HG02852 (cell line): ENCODE measurements around the gene RIMBP2.
"Not testable (repeated sequence)": the region's sequence is repeated elsewhere in the genome, so short reads cannot be mapped to it uniquely, and the experiment has no call there.

Source experiments
- ATAC-seq: cut with Tn5 transposase; IDR thresholded peaks from one replicate; pipeline ENCODE4 v1.9.1; 2021; ENCODE audit warnings: mild to moderate bottlenecking, moderate library complexity; ENCODE audit not compliant: unreplicated experiment

The RIMBP2 gene

DNA sequence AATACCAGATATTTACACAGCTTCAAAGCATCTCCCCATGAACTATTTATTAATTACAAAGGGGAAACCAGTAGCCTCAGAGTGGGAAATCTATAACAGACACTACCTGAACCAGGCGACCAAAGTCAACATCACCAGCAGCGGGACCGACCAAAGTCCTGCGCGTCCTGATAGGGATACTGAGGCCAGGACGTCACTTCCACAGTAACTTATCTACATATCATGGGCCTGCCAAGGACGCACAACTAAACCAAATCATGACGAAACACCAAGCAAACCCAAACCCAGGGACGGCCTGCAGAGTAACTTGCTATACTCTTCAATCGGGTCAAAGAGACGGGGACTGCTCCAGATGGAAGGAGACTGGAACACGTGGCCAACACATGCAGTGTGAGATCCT lies 26.0 kb upstream of the RIMBP2 start:
- no peak for ATAC-seq

DNA sequence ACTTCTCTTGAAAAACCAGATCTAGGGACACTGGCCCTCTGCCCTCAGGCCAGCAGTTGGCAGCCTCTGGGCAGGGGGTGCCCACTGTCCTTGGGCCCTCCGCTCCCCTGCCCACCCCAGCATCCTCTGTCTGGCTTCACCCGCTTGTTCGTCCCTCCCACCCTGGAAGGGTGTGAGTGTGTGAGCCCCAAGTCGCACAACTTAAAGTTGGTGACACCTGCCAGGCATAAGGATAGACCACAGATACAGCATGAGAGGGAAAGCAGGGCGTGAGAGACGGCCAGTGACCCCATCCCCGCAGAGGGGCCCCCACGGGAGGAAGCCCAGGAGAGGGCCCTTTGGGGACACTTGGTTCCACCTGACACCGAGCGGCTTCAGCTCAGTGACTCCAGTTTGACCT lies 23.5 kb upstream of the RIMBP2 start:
- no peak for ATAC-seq

DNA sequence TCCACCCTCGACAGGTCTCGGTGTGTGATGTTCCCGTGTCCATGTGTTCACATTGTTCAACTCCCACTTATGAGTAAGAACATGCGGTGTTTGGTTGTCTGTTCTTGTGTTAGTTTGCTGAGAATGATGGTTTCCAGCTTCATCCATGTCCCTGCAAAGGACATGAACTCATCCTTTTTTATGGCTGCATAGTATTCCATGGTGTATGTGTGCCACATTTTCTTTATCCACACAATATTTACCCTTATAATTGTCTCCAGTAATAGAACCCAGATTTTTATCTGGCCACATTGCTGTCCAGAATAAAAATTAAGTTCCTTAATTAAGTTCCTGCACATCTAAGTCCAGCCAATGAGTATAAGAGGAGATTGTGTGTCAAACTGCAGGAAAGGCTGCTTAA lies 22.3 kb upstream of the RIMBP2 start:
- not testable (repeated sequence) for ATAC-seq

DNA sequence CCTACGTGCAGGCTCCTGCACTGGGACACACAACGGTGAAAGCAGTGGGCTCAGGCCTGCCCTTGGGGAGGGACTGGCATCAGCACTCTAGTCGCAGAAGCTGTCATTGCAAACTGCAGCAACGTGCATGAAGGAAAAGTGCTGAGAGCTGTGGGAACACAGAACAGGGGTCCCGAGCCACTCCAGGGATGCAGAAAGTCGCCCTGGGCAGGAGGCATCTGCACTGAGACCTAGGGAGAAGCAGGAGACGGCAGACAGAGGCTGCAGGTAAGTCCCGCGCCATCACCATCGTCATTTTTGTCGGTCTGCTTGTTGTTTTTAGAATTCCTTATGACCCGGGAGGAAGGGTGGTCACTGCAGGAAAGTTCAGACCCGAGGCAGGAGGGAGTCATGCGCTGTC lies 21.6 kb upstream of the RIMBP2 start:
- no peak for ATAC-seq

DNA sequence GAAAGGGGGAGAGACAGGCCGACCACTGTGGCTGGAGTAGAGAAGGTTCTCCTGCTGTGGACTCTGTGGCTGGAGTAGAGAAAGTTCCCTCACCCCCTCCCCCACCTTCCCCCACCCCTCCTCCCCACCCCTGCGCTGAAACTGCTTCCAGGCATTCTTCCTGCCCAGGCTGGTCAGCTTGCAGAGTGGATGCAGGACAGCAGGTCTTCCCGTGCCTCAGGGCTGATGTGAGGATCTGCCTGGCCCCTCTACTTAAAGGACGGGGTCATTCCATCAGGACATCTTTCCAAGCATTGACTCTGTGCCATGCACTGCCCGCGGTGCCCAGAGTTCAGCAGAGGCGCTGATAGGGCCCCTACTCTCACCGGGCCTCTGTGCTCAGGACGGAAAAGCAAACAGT lies 13.2 kb upstream of the RIMBP2 start:
- ATAC-seq, result no peak

DNA sequence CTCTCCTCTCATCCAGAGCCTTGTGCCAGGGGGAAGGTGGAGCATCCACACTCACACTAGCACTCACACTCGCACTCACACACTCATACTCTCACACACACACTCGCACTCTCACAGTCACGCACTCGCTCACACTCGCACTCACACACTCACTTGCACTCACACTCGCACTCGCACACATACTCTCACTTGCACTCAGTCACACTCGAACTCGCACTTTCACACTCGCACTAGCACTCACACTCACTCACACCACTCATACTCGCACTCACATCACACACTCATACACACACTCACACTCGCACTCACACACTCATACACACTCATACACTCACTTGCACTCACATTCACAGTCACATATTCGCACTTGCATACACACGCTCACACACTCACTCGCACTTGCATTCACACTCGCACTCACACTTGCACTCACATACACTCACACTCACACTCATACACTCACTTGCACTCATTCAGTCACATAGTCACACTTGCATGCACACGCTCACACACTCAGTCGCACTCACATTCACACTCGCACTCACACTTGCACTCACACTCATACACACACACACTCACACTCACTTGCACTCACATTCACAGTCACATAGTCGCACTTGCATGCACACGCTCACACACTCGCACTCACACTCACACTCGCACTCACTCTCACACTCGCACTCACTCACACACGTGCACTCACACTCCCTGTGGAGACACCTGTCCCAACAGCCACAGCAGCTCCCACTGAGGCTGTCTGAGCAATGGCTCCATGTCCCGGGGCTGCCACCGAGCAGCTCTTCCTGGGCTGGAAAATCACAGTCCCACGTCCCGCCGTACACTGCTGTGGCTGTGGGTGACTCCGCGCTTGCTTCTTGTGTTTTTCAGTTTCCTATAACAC lies 12.3 kb upstream of the RIMBP2 start:
- ATAC-seq, result no peak

DNA sequence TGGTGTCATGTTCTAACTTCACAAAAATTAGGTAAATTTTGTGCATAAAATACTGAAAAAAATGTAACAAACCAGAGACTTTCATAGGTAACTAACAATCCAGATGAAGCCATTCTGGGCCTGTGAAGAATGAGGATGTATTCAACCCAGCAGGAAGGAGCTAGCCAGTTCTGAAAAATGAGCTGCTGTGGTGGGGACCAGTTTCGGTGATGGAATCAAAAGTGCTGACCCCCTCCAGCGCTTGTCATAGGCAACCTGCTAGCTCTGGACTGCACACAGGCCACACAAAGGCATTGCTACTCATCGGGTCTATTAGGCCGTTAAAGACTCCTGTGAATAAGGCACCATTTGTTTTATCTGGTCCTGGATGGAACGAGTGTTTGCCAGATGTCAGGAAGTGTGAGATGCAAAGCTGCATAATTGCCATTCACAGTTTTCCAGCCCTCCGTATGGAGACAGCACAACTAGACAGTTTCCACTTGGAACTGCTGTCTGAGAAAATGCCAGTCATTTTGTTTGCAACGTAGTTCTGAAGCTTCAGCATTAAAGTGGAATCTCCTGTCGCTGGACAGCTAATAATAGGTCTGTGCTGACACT lies 3.3 kb upstream of the RIMBP2 start:
- no peak for ATAC-seq

DNA sequence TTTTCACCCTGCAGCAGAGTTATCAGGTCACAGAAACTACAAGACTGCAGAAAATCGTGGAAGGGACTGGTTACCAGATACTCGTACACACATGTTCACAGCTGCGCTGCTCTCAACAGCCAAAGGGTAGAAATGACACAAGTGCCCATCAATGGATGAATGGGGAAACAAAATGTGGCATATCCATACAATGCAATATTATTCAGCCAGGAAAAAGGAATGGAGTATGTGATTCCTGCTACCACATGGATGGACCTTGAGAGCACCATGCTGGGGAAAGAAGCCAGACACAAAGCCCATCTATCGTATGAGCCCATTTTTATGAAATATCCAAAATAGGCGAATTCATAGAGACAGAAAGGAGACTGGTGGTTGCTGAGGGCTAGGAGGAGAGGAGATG lies 1.7 kb upstream of the RIMBP2 start:
- ATAC-seq, result no peak

DNA sequence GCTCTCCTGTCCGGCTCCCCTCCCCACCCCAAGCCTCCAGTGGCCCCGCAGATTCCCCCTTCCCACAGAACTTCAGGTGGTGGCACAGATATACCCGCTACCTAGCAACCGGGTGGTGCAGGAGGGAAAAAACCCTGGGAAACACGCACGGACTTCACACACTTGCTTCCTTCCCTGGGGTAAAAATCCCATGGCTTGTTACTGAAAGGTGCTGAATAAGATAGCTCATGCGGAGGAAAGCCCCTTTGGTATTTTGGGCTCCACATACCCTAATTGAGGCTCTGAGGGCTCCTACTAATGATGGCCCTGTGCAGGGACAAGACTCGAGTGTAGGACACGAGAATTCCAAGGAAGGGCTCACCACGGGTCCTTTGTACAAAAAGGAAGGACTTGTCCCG lies 869 bp upstream of the RIMBP2 start:
- no peak for ATAC-seq

DNA sequence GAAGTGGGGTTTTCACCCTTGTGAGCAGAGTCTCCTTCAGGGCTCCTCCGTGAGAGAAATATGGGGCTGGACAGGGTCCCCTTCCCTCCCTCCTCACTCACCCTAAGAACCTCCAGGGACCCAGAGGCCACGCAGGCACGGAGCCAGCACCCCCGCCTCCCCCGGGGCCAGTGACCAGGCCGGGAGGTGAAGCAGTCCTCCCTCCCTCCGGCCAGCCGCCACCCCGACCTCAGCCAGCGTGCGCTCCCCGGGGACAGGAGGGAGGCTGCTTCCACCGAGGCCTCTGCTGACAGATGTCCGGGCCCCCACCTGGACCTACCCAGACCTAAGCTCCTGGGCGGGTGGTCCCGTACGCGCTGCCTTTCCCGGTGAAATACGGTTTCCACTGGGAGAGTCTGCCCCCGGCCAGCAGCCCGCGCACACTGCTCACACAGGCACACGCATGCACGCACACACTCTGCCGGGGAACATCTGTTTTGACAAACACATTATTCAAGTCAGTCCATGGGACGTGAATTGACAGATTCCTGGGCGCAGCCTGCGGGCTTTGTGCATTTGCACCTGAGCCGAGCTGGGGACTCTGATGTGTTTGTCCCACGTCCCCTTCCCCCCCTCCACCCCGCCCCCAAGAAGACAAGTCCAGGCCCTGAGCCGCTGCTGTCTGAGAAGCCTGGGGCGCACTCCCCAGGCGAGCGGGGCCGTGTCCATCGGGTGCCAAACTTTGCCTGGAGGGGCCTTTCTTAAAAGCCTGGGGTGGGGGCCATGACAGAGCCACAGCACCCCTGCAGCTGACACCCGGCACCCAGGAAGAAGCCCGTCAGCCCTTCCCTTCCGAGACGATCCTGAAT lies 725 bp downstream of the RIMBP2 start:
- no peak for ATAC-seq

DNA sequence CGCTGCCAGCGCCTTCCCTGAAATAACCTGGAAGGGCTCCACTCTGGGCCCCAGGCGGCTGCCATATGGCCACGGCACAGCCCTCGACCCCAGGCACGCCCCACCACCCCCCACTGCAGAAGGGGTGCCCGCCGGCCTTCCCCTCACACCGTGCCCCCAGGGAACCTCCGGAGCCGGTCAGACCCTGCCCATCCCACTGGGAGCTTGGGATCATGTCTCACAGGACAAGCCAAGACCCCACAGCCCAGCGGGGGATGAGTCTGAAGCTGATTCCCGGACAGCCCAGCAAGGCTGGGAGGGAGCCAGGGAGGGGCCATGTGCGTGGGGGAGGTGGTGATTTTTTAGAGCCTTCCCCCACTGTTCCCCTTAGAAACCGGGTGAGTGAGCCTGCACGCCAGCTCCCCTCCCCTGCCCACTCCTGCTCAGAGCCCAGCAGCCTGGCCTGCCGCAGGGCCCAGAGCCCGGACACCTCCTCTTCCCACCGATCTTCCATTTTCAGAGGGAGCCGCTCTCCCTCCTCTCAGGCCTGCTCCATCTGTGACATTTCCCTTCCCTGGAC lies 1.4 kb downstream of the RIMBP2 start:
- ATAC-seq, result no peak

DNA sequence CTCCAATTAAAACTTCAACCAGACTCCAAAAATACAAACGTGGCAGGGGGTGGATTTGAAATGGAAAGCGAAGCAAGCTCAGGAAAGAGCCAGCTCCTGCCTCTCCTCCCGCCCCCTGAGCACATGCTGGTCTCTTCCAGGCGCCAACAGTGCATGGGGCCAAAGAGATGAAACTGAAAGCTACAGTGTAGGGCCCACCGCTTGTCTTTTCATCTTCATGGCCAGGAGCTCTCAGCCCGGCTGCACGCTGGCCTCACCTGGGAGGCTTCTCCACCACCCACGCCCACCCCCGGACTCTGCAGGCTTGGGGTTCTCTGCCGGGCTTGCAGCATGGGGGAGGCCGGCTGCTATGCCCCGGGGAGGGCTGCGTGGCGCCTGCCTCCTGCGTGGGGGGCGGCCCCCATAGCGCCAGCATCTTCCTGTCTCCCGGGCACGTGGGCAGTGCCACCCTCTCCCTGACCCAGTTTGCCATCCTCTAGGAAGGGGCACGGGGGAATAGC lies 2.0 kb downstream of the RIMBP2 start:
- ATAC-seq, result no peak

DNA sequence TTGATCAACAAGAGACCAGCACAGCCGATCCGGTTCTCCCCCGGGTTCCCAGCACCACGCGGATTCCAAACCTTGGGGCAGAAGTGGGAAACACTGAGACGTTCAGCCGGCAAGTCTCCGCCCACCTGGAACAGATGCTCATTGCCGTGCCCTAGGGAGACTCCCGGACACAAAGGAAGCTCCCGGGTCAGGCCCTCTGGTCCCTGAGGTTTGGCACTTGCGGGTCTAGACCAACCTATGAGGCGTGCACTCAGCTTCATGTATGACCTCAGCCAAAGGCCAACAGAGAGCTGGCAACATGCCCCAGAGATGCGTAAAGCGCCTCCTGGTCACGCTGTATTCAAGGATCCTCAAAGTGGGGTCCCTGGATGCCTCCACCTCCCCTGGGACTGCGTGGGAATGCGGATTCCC lies 2.5 kb downstream of the RIMBP2 start:
- no peak for ATAC-seq

DNA sequence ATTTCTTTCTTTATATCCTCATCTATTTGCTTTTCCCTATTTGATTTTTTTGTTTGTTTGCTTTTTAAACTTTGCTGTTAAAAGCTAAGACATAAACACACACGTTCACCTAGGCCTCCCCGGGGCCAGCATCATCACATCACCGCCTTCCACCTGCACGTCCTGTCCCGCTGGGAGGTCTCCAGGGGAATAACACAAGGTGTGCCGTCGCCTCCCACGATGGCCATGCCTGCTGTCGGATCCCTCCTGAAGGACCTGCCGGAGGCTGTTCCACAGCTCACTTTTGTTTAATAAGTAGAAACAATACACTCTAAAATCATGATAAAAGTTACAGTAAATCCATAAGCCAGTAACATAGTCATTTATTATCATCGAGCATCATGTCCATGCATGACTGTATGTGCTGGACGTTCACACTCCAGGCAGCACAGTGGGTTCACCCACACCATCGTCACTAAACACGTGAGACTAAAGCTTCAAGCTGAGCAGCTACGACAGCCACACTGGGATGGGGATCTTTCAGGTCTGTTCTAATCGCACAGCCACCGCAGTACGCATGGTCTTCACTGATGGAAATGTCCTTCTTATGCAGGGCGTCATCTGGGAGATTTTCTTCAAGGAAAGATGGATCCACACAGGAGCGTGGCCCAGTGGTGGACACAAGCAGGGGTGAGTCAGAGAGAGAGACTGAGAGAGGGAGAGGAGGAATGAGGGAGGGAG lies 3.6 kb downstream of the RIMBP2 start:
- no peak for ATAC-seq

DNA sequence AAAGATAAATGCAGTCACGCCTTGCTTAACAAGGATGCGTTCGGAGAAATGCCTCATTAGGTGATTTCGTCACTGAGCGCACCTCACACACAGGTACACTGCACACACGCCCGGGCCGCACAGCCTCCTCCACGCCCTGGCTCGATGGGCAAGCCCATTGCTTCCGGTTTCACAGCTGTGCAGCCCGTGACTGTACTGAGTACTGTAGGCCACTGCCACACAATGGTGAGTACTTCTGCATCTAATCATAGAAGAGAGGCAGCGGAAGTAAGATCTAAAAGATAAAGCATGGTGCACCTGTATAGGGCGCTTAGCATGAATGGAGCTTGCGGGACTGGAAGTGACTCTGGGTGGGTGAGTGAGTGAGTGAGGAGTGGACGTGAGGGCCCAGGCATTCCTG lies 4.3 kb downstream of the RIMBP2 start:
- no peak for ATAC-seq

DNA sequence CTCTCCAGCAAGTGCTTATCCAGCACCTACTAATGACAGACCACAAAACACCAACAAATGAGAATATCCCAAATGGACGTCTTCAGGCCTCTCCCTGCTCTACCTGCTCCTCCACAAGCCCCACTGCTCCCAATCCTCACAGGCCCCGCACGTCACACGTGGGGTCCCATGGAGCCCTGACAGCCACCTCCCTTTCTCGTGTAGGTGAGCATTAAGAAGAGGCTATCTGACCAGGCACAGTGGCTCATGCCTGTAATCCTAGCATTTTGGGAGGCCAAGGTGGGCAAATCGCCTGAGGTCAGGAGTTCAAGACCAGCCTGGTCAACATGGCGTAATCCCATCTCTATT lies 5.4 kb downstream of the RIMBP2 start:
- no peak for ATAC-seq

DNA sequence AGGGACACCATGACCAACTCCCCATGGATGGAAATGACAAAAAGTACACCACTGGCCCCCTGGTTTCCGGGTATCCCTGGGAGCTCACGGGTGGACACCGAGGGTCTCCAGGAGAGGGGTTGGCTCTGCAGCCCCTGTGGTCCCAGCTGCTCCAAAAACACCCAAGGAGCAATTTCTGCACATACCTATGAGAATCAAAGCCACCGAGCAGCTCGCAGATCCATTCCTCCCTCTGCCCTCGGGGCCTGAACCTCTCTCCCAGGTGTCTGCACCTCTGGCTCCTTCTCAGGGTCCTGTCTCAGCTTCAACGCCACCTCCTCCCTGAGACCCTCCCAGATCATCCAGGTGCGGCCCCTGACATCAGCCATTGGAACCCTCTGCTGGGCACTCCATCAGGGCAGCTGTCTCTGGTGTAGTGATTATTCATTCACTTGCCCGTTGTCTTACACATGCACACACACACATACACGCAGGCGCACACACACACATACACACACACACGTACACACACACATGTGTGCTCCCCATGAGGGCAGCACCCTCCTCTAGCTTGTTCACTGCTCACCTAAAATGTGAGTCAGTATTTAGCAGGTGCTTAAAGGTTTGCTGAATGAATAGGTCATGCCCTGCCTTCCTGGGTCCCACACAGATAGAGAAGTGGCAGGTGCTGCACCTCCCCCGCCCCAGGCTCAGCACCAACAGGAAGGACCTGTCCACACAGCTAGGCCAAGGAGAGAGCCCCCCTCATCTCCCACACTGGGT lies 5.9 kb downstream of the RIMBP2 start:
- no peak for ATAC-seq

DNA sequence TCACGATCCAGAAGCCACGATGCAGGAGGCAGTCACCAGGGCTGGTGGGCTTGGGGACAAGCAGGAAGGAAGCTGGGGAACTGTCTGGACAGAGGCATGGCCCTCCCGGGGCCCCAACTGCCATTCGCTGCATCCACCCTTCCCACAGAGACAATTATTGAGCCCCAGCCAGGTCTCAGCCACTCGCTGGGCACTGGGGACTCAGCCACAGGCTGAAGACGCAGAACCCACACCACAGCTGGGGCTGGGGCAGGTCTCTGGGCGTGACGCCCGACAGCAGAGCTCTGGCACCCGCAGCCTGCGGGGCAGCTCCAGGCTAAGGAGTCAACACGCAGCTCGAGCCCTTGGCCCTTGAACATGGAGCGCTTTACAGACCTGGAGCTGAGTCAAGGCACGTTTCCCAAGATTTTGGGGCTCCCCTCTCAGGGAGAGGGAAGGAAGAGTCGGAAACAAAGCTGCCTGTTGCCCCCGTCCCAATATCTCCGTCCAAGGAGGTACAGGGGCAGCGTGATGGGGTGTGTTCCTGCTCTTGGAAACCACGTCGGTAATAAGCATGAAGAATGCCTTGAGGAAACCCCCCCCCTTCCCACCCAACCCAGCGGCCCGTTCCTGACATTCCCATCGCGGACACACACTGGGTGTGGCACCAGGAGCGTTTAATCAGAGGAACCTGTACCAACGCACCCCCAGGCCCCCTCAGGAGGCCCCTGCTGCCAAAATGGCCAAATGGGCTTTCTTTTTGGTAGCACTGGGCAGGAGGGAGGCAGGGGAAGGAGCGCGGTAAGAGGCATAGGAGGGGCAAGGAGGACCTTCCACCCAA lies 6.7 kb downstream of the RIMBP2 start:
- ATAC-seq, result no peak

DNA sequence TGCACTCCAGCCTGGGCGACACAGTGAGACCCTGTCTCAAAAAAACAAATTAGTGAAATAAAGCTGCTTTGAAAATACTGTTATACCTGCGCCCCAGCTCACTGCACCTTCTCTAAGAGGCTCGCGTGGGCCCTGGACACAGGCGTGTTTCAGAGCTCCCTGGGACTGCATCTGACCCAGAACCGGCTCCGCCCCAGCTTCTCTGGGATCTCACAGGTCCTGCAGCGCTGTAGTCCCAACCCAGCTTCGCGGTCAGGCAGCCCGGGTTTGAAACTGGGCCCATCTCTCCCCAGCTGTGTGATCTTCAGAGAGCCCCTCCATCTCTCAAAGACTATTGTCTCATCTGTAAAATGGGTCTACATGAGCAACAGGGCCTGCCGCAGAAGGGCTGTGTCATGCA lies 7.5 kb downstream of the RIMBP2 start:
- ATAC-seq, result no peak
